CD4-positive, alpha-beta T cell treated with Interleukin-1 beta for 1 hour (primary cell): ENCODE results near the gene GOLT1A.

Source experiments
- DNase-seq, 2 donors: peaks; one replicate each; pipeline ENCODE4 v3.0.0-alpha.2; 2020 to 2022

Gene GOLT1A

GRCh38 chr1:204190212-204191211 lies 23.3 kb downstream of the GOLT1A start:
- DNase-seq, result peak in 1 of 2 donors; percentile 25

GRCh38 chr1:204188959-204189639 lies 24.7 kb downstream of the GOLT1A start:
- DNase-seq, result peak in 1 of 2 donors; percentile 2

- no peak for DNase-seq
Measured at GRCh38 chr1:204186597-204186996, 27.2 kb downstream of the GOLT1A start.

- no peak for DNase-seq
Measured at GRCh38 chr1:204181116-204181515, 32.7 kb downstream of the GOLT1A start.

- DNase-seq, result no peak
Measured at GRCh38 chr1:204180133-204180532, 33.7 kb downstream of the GOLT1A start.

GRCh38 chr1:204178487-204179281 lies 35.1 kb downstream of the GOLT1A start:
- DNase-seq, result no peak

- DNase-seq, result no peak
Measured at GRCh38 chr1:204177133-204177532, 36.7 kb downstream of the GOLT1A start.

- no peak for DNase-seq
Measured at GRCh38 chr1:204176049-204176448, 37.7 kb downstream of the GOLT1A start.

GRCh38 chr1:204174958-204175357 lies 38.8 kb downstream of the GOLT1A start:
- no peak for DNase-seq

- no peak for DNase-seq
Measured at GRCh38 chr1:204172404-204173029, 41.3 kb downstream of the GOLT1A start.

- no peak for DNase-seq
Measured at GRCh38 chr1:204171751-204172178, 42.0 kb downstream of the GOLT1A start.

GRCh38 chr1:204170494-204171155 lies 43.2 kb downstream of the GOLT1A start:
- DNase-seq, result no peak

- no peak for DNase-seq
Measured at GRCh38 chr1:204169858-204170257, 43.9 kb downstream of the GOLT1A start.

GRCh38 chr1:204167730-204168129 lies 46.1 kb downstream of the GOLT1A start:
- DNase-seq, result no peak

GRCh38 chr1:204166219-204166618 lies 47.6 kb downstream of the GOLT1A start, which contains the start of gene REN:
Gene REN, minus strand, starts transcription at chr1:204166337. Its CDS starts 44 bp downstream, at chr1:204166293.
- no peak for DNase-seq

GRCh38 chr1:204162494-204163074 lies 51.2 kb downstream of the GOLT1A start:
- peak; percentile 75 to 76 for DNase-seq

- no peak for DNase-seq
Measured at GRCh38 chr1:204161609-204162493, 51.9 kb downstream of the GOLT1A start.

GRCh38 chr1:204157962-204158361 lies 55.8 kb downstream of the GOLT1A start:
- DNase-seq, result no peak

- no peak for DNase-seq
Measured at GRCh38 chr1:204155881-204156280, 57.9 kb downstream of the GOLT1A start.

- DNase-seq, result no peak
Measured at GRCh38 chr1:204154568-204155255, 59.1 kb downstream of the GOLT1A start.
